Ovary (tissue), 3 donors: ENCODE measurements around the gene SEMA4D.

Experiments
- CTCF ChIP-seq, 3 donors: fragments of 450-650 bp in 2 of 3; fragments of 200-600 bp in 1 of 3; IDR thresholded peaks; one replicate each; pipeline versions ENCODE4 v1.5.1 to v1.8.0; 2016 to 2022; ENCODE audit warnings: antibody characterized with exemption in 3 of 3, mild to moderate bottlenecking in 1 of 3
- POLR2A ChIP-seq: fragments of 450-650 bp; IDR thresholded peaks from one replicate; pipeline ENCODE4 v1.6.1; 2017; ENCODE audit warnings: antibody characterized with exemption, mild to moderate bottlenecking, moderate library complexity
- donor health status: DM: no; HTN: no; CAD: no.

DNA sequence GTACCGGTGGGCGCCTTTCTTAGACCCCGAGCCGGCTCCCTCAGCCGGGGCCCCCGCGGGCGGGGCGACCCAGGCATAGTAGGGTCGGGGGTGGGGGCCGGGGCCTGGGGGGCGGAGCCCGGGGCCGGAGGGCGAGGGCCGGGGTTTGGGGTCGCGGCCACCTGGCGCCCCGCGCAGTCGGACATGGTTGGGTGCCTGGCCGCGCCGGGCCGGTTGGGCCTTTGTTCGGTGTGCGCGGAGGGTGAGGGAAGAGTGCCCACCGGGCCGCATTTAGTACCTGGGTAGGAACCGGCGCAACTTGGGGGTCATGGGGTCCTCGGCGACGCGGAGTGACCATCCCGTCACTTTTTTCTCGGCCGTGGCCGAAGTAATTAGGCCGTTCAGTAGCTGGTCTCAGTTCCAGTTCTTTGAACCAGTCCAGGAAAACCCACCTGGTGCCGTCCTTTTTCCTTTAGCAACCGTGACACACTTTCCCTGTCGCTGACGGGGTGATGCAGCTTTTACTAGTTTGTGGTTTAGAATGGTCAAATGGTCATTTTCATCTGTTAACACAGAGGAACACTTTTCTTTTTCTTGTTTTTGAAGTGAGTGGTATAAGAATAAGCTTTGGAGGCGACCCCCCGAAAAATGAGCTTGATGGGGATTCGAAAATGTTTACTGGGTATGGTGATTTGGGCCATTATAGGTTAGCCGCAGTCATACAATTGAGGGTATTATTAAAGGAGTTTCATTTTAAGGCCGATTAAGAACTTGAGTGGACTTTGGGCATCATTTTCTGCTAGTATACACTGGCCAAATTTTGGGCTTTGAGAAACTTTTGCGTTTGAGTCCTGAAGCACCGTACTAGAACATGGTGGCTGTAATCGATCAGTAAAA is 186.3 kb downstream of the SEMA4D start:
- TF ChIP-seq CTCF (IDR thresholded peaks at IDR 0.05) (no peak), POLR2A (no peak)
